Stimulated activated CD8-positive, alpha-beta memory T cell treated with anti-CD3 and anti-CD28 coated beads, Interleukin-2, amount 100 ng/mL, for 1 hour (primary cell): Measurements from ENCODE around the gene SLC7A10.

ENCODE experiments used
- DNase-seq, 2 donors: peaks; one replicate each; pipeline ENCODE4 v3.0.0-alpha.2; 2020; ENCODE audit warnings: low read depth in 2 of 2

The SLC7A10 gene

DNA sequence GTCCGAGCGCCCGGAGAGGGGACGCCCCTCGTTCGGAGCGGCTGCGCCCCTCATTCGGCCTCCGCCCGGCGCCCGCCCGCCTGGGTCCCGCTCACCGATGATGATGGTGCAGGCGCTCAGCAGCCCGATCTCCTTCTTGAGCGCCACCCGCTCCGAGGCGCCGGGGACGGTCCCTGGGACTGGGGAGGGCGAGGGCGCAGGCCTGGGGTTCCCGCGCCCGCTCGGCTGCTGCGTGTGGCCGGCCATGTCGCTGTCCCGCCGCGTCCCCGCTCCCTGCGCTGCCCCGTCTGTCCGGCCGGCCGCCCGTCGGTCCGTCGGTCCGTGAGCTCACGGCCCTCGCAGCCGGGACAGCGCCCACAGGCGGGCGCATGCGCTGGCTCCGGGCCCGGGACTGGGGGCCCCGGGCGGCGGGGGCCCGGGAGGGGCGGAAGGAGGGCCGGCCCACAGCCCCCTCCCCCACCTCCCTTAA lies at the start of gene SLC7A10:
SLC7A10 (minus strand) TSS at position 393 of the 469 bp plus-strand sequence; CDS start at position 246, 147 bp downstream.
- DNase-seq = no peak

DNA sequence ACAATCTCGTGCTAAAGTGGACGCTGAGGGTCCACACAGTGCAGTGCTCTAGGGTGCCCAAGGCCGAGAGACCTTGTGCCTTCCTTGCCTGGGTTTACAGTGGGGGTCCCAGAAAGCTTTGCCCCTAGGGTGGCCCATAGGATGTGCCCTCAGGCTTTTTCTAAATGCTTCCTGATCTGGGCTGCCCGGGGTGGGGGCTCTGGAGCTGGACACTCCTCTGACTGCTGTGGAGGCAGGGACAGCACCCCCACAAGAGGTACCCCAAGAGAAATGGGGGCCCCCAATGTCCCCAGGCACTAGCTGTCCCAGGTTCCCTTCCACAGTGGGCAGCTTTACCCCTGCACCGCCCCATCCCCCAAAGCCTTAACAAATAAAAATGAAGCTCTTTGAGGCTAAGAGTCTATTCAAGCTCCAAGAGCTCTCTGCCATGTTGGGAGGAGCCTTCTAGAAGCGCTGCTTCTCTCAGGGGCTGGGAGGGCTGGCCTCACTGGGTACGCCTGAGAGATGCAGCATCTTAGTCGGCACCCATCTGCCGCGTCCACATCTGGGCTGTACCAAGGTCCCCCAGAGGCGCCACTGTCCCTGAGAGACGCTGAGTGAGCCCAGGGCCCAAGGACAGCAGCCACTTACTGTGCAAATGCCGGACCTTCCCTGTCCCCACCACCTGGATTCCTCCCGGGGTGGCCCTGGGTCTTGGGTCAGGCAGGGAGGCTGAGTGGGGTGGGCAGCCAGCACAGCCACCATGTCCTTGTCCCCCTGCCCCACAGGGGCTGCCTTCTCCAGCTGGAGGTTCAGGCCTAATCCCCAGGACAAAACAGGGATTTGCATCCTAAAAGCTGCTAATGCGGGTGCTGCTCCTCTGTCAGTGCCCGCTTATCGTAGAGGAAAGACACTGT lies 49.3 kb upstream of the SLC7A10 start:
- DNase-seq = no peak

DNA sequence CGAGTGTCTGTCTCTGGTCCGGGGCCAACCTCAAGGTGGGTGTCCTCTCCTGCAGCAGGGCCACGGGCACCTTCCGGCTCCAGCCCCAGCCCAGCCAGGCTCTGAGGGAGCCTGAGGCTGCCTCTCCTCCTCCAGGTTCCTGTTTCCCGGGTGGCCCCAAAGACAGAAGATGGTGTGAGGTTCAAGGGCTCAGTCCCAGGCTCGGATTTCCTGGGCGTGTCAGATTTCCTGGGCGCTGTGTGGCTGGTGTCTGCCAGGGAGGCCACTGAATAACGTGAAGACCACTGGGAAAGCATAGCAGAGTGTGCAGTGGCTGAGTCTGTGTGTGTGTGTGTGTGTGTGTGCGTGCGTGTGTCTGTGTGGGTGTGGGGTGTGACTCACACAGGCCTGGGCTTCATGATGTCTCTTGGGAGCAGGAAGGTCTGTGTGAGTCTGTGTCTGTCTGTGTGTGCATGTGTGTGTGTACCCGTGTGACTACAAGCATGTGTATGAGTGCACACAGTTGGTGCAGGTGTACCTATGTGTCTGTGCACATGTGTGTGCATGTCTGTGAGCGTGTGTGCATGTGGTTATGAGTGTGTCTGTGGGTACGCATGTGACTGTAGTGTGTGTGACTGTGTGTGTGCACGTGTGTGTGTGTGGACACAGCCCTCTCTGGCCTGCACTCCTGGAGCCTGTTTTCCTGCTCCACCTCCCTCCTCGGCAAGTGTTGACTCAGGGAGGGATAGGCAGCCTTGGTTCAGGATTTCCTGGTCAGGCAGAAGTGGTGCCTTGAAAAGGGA lies 48.4 kb upstream of the SLC7A10 start:
- DNase-seq = no peak

DNA sequence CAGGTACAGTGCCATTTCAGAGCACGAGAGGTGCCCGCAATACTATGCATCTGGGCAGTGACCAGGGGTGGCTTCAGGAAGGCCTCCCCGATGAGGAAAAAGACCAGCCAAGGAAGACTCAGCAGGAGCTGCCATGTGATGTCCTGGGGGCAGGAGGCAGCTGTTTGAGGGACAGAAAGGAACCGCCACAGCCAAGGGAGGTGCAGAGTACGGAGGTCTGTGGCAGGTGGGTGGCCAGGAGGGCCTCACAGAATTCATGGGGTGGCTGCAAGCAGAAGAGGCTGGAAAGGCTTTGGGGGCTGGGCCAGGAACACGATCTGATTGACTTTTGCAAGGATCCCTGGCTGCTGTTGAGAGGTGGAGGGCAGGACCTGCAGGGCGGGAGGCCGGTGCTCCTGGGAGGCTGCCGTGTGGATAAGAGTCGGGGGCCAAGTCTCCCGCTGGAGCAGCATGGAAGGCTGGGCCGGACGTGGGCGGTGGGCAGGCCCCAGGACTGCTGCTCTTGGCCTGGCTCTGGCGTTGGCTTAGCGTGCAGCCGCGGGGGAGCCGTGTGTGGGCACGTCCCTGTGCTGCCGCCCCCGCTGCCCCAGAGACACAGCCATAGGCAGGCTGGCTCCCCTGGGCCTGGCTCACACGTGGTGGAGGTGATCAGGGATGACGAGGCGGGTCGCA lies 47.6 kb upstream of the SLC7A10 start:
- no peak for DNase-seq

DNA sequence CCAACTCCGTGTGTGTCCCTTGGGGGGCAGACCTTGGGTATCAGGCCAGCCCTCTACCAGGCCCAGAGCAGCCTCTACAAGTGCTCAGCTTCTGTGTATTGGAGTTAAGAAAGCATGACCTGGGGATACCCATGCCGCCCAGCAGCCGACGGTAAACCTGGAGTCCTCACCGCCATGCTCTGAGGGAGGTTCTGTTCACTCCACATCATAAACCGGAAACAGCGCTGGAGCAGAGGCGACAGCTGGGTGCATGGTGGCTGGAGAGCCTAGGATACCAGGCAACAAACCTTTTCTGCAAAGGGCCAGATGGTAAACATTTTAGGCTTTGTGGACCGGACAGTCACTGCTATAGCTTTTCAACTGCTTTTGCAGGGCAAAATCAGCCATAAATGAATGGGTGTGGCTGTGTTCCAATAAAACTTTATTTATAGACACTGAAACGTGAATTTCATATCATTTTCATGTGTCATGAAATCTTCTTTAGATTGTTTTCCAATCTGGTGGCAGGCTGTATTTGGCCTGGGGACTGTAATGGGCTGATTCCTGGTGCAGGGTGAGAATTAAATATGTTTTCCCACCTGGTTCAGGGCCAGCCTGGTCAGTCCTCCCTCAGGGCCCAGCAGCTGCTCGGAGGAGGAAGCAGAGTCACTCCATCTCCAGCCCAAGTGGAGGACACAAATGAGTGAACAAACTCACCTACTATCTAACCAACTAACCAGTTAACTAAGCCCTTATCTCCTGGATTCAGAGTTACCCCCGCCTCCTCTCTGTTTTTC lies 45.8 kb upstream of the SLC7A10 start:
- no peak for DNase-seq

DNA sequence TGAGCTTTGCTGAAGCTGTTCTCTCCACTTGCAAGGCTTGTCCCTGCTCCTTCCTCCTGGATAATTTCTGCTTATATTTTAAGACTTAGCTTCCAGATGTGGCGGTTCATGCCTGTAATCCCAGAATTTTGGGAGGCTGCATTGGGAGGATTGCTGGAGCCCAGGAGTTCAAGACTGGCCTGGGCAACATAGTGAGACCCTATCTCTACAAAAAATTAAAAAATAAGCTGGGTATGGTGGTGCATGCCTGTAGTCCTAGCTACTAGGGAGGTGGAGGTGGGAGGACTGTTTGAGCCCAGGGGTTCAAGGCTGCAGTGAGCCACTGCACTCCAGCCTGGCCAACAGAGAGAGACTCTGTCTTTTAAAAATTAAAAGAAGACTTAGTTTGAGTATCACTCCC lies 45.1 kb upstream of the SLC7A10 start:
- no peak for DNase-seq

DNA sequence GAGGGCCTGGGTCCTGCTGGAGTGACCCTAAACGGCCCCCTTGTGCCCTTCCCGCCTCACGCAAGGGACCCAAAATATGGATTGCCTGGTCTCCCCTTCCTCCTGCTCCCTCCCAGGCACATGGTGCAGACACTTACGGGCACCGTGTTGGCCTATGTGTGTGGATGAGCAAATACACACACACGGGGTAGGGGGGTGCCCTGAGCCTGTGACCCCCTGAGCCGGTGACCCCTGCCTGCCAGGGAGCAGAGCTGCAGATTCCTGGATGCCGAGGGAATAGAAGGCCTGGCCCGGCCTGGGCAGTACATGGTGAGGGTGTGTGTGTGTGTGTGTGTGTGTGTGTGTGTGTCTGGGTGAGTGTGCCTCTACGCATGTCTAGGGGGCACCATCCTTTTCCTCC lies 43.4 kb upstream of the SLC7A10 start:
- DNase-seq = no peak

DNA sequence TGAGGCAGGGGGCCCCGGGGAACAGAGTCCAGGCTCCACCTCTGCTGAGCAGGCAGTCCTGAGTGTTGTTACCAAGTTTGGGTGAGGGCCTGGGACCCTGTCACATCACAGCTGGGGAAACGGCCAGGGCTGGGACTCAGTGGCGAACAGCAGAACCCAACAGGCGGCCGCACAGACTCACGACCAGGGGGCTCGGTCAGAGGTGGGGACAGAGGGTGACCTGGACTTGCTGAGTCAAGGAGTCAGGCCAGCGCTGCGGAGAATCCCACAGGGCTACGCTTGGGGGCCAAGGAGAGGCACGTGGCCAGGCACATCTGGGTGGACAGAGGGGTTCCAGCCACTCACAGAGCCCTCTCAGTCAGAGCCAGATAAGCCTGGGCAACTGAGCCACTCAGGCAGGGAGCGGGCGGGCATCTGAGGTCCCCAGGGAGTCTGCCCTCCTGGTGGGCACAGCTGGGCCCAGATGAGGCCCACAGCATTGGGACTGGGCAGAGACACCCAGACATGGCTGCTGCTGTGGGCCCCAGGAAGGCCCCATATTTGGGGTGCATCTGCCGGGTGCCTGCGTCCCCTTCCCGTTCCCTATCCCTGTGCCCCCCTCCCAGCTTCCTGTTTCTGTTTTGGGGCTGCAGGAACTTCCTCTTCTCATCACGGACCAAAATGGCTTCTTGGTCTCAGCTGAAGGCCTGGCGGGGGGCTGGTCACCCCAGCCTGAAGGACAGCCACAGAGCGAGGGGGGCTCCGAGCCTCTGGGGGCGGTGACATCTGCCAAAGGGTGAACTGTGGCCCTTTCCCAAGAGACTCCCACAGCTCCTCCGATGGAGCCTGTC lies 42.7 kb upstream of the SLC7A10 start:
- no peak for DNase-seq

DNA sequence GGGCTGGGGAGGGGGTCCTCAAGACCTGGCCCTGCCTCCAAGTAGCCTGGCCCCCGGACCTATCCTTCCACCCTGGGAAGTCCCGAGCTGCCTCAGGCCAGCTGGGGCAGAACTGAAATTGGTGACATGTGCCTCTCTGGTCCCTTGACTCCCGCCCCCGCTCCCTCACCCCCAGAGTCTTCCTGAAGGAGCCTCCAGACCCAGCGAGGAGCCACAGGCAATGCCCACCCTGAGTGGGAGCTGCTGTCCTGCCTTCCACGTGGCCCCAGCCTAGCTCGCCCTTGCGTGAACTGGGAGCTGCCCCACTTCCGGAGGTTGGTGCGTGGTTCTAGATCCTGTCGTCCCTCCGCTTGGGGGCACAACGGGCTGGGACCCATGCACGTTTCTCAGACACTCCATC lies 42.1 kb upstream of the SLC7A10 start:
- no peak for DNase-seq

DNA sequence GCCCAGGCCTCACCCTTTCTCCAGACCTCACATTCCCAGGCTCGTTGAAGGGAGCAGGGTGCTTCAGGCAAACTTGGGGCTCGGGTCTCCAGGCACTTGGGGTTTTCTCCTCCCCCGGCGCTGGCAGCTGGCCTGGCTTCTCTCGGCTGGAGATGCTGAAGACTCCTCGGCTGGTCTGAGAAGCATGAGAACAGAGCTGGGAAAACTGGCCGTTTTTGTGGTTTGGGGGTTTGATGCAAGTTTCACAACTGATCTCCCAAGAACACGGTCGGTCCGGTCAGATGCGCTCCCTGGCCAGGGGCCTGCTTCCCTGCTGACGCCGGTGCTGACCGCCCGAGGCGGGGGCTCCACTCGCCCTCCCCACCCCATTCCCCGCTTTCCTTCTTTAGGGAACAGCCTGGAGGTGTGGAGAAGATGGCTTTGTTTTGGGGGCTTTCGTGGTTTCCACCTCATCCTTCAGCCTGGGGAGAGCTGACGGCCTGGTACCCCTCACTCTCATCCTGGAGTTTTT lies 41.4 kb upstream of the SLC7A10 start:
- no peak for DNase-seq

DNA sequence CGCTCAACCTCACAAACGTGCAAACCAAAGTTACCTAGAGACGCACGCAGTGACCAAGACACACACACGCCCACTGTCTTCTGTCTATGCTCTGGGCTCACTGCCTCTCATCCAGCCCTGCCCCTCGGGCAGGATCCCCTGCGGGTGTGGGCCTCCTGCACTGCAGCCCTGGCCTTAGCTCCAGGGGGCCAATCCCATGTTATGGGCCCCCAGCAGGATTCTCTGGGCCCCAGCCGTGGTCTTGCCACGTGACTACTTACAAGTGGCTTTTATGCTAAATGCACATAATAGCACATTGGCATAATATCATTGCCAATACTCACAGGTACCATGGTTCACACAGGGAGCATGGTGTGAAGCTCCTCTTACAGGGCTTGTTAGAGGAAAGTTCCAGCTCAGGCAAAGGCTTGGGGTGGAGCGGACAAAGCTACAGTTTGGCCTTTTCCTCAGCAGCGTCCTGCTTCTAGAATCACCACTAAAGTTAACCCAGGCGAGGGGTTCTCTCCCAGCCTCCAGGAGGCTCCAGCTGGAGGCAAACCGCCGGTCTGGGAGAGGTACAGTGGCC lies 39.3 kb upstream of the SLC7A10 start:
- no peak for DNase-seq

DNA sequence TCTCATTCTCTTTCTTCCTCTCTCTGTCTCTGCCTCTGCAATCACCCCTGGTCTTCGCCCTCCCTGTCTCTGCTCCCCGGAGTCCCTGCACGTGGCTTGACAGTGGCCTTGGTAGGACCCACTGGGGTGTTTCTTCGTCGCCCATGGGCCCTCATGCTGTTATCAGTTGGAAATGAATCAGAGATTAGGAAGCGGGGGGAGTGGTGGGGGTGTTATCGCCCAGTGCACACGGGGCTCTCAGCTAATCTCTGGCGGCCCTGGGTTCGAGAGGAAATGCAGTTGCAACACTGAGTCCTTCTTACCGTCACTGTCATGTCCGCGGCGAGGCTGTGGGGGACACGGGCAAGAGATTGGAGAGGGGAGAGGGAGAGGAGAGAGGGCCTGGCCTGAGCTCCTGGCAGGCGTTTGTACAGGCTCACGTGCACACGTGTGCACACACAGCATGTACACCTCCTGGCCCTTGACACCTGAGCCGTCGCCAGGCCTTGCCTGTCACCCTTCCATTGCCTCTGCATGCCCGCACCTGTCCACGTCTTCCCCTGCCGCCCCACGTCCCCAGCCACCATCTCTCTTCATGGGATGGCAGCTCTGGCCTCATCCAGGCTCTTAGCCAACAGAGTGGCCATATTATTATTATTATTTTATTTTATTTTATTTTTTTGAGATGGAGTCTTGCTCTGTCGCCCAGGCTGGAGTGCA lies 37.8 kb upstream of the SLC7A10 start:
- no peak for DNase-seq

DNA sequence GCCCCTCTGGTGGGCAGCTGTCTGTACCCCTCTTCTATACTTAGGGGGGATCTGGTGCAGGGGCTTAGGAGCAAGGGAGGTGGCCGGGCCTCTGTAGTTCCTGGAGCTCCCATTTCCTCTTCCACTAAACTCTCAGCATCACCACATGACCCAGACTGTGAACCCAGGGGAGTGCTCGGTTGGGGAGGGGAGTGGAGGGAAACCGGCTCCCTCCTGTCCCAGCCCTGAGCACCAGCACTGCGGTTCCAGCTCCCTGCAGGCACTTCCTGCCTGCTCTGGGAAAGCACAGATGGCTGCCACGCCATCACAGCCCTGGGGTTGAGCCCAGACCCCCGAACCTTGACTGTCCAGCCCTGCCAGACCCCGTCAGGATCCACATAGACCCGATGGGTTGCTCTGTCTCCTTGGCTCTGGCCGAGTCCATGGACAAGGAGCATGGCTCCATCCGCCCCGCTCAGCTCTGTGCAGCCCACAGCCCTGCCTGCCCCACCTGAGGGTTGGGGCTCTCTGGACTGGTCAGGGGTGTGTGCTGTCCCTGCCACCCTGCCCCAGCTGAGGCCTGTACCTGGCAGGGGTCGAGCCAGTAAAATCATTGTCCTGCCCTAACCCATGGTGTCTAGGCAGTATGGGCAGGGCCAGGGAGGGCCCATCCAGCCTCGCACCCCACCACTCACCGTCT lies 36.0 kb upstream of the SLC7A10 start:
- DNase-seq = no peak

DNA sequence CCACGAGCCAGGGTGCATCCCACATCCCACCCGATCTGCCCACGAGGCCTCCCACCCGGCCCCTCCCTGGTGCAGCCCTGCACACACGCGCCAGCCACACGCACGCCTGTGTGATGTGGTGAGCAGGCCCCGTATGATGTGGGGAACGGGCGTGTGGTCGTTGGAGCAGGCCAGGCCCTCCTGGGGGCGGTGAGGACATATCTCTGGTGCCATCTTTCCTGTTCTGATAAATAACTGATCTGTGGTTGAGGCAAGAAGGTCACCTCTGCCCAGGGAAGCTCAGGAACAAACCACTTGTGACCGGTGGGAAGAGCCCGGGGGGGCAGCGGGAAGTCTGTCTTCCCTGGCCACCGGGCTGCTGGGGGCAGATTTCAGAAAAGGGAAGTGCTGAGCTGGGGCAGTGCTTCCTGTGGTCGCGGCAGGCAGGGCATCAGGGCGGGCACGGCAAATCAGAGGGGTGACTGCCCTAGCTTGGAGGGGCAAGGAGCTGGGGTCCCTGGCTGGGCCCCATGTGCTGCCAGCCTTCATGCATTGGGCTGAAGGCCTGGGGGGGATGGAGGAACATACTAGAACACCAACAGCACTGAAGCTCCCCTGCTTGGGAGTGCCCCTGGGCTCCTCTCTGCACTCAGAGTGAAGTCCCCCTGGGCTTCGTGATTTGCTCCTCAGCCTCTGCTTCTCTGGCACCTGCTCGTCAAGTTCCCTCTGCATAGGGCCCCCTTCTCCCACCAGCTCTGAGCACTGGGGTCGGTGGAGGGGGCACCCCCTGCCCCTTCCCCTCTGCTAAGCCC lies 35.2 kb upstream of the SLC7A10 start:
- no peak for DNase-seq

DNA sequence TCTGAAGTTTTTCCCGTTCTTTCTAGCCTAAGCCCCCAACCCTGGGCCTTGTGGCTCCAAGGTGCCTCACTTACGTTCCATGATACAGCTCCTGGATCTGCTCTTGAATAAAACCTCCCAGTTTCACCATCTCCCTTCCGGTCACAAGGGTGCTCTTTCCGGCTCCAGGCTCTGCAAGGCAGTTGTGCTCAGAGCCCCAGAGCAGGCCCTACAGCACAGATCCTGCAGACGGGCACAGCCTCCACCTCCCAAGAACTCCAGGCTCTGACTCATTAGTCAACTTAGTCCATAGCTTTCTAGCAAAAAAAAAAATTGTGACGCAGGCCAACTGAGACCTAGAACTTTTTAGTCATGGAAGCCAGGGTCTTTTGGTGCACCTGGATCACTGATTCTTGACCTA lies 33.9 kb upstream of the SLC7A10 start:
- DNase-seq = no peak

DNA sequence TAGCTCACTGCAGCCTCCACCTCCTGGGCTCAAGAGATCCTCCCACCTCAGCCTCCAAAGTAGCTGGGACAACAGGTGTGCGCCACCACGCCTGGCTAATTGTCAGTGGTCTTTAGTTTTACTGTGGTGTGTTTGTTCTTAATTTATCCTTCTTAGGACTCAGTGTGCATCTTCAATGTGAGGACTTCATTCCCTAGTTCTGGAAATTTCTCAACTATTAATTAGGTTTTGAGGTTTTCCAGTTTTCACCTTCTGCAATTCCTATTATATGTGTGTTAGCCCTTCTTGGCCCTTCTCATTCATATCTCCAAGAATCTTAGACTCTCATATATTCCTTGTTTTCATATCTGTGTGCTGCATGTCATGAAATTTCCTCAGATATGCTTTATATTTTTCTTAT lies 32.2 kb upstream of the SLC7A10 start:
- DNase-seq = no peak

DNA sequence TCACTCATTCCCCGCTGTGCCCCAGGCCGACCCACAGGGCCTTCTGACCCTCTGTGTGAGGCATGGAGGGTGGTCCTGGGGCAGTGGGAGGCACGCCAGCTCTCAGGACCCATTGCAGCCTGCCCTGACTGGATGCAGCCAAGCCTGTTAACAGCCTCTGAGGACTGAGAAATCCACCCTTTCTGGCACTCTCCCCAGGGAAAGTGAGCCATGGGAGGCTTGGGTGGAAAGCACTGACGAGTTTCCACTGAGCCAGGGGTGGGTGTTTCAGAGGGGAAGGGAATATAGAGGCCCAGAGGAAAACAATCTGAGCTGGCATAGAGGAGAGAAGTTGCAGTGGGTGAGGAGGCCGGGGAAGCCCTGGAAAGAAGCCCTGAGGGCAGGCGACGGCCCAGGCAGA lies 30.6 kb upstream of the SLC7A10 start:
- no peak for DNase-seq

DNA sequence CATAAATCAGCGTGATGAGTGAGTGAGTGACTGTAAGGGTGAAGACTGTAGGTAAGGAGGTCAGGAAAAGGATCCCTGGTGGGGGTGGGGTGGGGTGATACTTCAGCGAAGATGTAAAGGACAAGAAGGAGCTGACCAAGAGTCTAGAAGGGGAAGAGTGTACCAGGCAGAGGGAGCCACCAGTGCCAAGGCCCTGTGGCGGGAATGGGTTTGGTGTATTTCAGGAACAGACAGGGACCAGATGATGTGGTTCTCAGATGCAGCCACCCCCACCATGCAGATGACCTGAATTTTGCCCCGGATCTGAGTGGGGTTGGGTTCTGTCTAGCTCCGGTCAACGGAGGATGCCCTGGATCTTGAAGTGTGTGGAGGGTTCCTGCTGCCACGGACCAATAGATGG lies 30.1 kb upstream of the SLC7A10 start:
- DNase-seq = no peak
